Stomach (tissue), 4 donors: ENCODE results near the gene TFIP11.

Experiments used
- CTCF ChIP-seq, 7 experiments: fragments of 450-650 bp in 4 of 7; fragments of 200-600 bp in 3 of 7; sonication (generic) in 3 of 7; IDR thresholded peaks; one replicate each; pipeline ENCODE4 v1.5.1; 2016 to 2019; ENCODE audit warnings: antibody characterized with exemption in 7 of 7, control low read depth in 2 of 7, mild to moderate bottlenecking in 1 of 7
- EP300 ChIP-seq: sonication (generic); formaldehyde crosslinking; IDR thresholded peaks from one replicate; pipeline ENCODE4 v1.6.1; 2017; ENCODE audit warnings: antibody characterized with exemption
- POLR2A ChIP-seq, 4 donors: fragments of 450-650 bp; IDR thresholded peaks; one replicate each; pipeline ENCODE4 v1.6.1; 2016; ENCODE audit warnings: antibody characterized with exemption in 4 of 4, control low read depth in 2 of 4, mild to moderate bottlenecking in 1 of 4, moderate library complexity in 1 of 4
- POLR2AphosphoS5 ChIP-seq, 3 donors: sonication (generic); formaldehyde crosslinking; IDR thresholded peaks; one replicate each; pipeline ENCODE4 v1.6.1; 2016; ENCODE audit warnings: antibody characterized with exemption in 3 of 3

- no peak for TF ChIP-seq POLR2AphosphoS5 (IDR thresholded peaks at IDR 0.05)
- no peak for TF ChIP-seq CTCF (IDR thresholded peaks at IDR 0.05)
- TF ChIP-seq EP300 = no peak
- TF ChIP-seq POLR2A (IDR thresholded peaks at IDR 0.05) = no peak
These were observed 38.3 kb upstream of the TFIP11 start for GRCh38 chr22:26550498-26551033.
